Stimulated activated CD8-positive, alpha-beta memory T cell treated with anti-CD3 and anti-CD28 coated beads, Interleukin-15, amount 100 ng/mL, for 48 hours (primary cell): ENCODE measurements around the gene ELAC2.
"Not testable (repeated sequence)": the region's sequence is repeated elsewhere in the genome, so short reads cannot be mapped to it uniquely, and the experiment has no call there.

Experiments used
- DNase-seq, 2 donors: peaks; one replicate each; pipeline ENCODE4 v3.0.0-alpha.2; 2020; ENCODE audit warnings: low read depth in 2 of 2

The ELAC2 gene

DNA sequence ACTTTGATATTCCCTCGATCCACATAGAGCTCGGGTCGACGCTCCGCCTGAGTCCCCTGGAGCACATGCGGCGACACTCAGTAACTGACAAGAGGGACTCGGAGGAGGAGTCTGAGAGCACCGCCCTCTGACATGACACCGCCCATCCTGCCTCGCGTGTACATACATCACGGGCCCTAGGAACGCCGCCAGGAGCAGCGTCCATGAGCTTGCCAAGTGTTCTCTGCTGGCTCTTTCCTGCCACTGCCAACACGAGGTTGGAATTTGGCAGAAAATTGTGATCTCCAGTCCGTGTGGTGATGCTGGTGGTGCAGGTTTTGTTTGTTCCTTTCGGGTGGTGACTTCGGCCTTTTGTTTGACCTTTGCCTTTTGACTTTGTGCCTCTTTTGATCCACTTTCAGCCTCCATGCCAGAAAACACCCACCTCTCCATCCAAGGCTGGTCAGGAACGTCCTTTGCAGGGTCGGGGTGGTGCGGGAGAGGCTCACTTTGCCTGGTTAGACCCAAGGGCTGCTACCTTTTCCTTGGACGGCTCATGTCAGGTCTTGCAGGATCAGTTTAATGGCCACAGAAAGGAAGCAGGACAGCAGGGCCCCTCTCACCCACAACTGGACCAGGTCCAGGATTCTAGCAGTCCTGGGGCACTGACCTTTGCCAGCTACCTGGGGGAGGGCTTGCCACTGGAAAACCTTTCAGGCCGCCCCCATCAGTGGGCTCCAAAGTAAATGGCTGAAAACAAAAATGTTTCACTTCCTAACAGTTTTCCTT, 27.6 kb downstream of the ELAC2 start:
- no peak for DNase-seq

DNA sequence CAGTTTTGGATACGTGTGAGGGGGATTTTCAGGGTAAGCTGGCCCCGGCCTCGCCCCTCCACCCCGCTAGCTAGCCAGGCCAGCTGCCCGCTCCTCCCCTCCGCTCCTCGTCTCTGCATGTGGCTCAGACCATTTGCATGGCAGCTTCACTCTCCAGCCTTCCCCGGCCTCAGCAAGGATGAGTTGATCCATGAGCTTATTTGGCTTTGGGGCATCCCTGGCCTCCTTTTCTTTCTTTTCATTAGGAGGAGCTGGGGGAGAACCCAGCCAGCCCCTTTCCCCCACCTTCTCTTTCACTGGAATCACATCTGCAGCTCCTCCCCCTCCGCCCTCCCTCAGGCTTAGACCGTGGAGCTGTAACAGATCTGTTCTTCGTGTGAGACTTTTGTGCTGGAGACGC, 30.7 kb downstream of the ELAC2 start:
- DNase-seq, result no peak

- no peak for DNase-seq
These were observed 32.2 kb downstream of the ELAC2 start for GRCh38 chr17:12985431-12986293.

- no peak for DNase-seq
These were observed 33.6 kb downstream of the ELAC2 start for GRCh38 chr17:12983991-12984884.

GRCh38 chr17:12982224-12982623, 35.6 kb downstream of the ELAC2 start:
- no peak for DNase-seq

DNA sequence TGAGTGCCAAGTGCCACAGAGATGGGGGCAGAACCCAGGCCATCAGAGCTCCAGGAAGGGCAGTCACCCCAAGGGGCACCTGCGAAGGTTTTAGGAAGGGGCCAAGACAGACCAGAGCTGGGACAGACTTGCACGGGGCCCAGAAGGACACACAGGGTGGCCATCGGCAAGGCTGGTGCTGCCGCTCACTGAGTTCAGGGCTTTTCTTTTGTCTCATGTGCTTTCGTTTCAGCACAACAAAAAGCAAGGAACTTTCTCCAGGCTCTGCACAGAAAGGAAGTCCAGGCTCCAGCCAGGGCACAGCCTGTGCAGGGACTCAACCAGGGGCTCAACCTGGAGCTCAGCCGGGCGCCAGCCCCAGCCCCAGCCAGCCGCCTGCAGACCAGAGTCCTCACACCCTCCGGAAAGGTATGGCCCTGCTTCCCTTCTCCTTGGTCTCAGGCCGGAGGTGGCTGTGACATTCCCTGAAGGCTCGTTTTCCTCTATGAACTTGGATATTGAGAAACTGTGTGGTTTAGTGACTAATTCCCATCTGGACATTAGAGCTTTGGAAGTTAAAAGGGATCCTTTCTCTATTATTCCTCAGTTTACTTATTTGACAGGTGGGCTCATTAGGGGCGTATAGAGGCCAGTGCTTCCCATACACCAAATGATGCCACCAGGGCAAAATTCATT, 37.9 kb downstream of the ELAC2 start:
- DNase-seq, result no peak

GRCh38 chr17:12979246-12979645, 38.6 kb downstream of the ELAC2 start:
- DNase-seq, result no peak

DNA sequence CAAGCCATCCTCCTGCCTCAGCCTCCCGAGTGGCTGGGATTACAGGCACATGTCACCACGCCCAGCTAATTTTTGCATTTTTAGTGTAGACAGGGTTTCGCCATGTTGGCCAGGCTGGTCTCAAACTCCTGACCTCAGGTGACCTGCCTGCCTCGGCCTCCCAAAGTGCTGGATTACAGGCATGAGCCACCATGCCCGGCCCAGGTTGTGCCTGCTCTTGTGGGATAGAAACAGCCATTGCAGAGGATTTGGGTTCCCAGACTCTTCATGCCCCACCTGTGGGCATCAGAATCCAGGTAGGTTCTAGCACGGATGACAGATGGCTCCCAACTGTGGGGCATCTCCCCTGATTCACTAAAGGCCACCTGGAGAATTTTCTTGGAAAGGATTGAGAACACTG, 39.0 kb downstream of the ELAC2 start:
- DNase-seq, result not testable (repeated sequence)

- DNase-seq, result no peak
These were observed 40.6 kb downstream of the ELAC2 start for GRCh38 chr17:12977008-12977751.

DNA sequence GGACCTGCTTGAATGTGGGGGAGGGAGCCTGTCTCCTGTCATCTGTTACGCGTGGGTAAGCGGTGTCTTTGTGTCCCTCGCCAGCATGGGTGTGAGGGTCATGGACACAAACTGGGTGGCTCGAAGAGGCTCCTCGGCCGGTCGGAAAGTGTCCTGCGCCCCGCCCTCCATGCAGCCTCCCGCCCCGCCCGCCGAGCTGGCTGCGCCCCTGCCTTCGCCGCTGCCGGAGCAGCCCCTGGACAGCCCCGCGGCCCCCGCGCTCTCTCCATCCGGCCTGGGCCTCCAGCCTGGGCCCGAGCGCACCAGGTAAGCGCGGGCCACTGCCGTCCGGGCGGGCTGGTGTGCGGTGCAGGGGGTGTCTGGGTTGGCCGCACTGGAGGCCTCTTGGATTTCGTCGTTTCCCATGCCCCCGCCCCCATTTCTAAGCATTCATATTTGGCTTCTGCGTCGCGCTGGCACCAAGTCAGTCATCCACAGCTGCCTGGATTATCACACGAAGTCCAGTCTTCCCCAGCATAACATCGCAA, 43.8 kb downstream of the ELAC2 start:
- no peak for DNase-seq

DNA sequence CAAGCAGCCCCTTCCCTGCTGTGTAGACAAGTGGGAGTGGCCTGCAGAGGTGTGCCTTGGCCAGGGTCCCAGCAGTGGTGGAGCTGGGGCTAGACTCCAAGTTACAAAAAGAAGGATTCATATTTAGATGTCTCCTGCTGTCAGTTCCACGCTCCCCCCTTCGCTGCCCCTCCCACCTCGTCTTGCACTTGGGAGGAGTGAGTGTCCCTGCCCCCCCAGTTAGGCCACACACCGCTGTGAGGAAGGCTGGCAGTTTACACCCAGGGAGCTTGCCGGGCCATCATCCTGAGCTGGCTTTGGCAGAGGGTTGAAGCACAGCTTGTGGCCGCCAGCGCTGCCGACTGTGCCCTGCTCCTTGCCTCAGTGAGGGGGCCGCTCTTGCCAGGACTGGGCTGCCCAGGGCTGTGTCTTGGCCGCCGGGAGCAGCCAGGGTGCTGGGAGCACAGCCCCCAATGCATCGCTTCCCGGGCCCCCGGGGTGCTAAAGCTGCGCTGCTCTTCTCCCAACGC, 44.3 kb downstream of the ELAC2 start:
- DNase-seq, result no peak

DNA sequence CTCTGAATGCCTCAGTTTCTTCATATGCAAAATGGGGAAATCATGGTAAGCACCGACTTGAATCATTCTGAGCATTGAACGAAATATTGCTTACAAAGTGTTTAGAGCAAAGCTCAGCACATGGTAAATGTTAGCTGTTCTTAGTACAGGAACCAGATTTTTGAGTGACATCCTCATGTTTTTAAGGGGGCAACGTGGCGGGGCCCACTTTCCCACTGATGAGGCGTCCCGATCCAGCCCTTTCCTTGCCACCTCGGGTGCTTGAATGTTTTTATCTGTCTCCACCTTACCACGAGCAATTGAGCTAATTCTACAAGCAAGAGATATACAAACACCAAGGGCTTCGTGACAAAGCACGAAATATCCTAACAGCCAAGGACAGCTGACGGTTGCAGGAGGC, 49.9 kb downstream of the ELAC2 start:
- DNase-seq, result no peak

GRCh38 chr17:12966413-12966812, 51.4 kb downstream of the ELAC2 start:
- no peak for DNase-seq

DNA sequence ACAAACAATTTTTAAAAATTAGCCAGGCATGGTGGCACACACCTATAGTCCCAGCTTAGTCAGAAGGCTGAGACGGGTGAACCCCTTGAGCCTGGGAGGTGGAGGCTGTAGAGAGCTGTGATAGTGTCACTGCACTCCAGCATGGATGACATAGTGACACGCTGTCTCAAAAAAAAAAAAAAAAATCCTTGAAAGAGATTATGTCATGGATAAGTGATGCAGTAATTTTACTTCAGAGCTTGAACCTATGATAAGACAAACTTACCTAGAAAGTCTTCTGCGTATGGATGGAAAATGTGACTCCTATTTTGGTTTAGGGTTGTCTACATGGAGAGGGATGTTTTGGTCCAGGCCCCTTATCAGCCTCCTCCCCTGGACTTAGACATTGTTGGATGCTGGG, 51.8 kb downstream of the ELAC2 start:
- DNase-seq, result no peak

DNA sequence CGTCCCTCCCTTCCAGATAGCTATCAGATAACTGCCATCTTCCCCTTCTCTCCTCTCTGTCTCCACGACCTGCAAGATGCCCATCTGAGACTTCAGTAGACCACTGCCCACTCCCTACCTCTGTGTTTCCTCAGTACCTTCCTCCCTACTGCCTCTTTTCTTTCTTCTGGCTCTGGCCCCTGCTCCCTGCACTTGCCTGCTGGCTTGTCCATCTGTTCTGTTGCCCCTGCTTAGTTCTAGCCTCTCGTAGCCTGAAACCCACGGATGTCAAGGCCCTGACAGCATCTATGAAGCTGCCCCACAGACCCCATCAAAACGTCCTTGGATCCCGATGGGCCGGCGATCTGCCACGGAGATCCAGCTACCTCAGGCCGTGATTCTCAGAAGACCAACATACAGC, 53.0 kb downstream of the ELAC2 start:
- no peak for DNase-seq

DNA sequence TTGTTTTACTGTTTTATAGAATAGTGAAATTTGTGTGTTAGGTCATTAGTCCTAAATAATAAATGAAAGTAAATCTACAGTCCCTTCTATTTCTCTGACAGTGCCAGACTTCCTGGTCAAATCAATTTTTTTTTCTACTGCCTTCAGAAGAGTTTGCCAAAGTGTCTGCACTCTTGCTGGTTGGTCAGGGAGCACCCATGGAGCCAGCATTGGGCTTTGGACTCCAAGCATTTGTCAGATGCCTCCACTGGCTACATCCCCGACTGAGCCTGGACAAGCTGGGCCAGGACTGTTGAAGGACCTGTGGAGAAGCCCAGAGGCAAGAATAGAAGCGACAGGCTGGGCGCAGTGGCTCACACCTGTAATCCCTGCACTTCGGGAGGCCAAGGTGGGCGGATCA, 53.7 kb downstream of the ELAC2 start:
- no peak for DNase-seq

GRCh38 chr17:12963505-12963904, 54.3 kb downstream of the ELAC2 start:
- DNase-seq, result no peak

DNA sequence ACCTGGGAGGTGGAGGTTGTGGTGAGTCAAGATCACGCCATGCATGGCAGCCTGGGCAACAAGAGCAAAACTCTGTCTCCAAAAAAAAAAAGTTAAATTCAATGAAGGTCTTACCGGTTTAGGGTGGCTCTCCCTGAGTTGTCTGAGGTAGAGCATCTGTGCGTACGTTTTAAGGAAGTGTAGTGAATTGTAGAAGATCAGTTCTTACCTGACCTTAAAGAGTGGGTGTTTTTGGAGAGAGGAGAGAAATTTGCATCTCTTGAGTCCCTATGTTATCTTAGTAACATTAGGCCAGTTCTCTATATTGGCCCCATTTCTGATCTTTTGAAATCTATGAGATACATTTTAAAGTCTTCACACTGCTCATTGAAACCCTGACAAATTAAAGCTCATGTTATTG, 56.2 kb downstream of the ELAC2 start:
- DNase-seq, result no peak

DNA sequence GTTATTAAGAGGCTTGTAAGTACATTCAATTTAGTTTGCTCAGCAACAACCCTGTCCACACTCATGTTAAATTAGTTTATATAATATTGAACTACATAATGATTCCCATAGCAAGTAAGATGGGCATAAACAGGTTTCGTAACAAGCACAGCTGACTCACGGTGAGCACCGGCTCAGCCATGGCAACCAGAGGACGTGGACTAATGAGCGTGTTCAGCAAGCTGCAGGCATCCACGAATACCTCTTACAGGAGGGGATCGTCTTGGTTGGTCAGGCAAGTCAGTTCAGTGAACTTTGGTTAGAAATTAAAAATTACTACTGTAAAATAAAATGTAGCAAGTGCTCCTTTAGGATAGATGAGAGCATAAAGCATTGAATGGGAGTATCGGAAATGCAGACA, 58.4 kb downstream of the ELAC2 start:
- DNase-seq, result no peak

GRCh38 chr17:12958786-12959185, 59.0 kb downstream of the ELAC2 start:
- no peak for DNase-seq
